Measurements from ENCODE around the gene OTX1.
"Not testable (repeated sequence)": the region's sequence is repeated elsewhere in the genome, so short reads cannot be mapped to it uniquely, and the experiment has no call there.

The OTX1 gene

GRCh38 chr2:63050334-63051041, at the start of gene OTX1:
Gene OTX1, plus strand, starts transcription at chr2:63050830. Its CDS starts 2,161 bp downstream, at chr2:63052991.
- peak; percentile 65 to 67 for DNase-seq

GRCh38 chr2:63001576-63001975, 49.1 kb upstream of the OTX1 start:
- no peak for DNase-seq

- no peak for DNase-seq
Measured at GRCh38 chr2:63003351-63003750, 47.3 kb upstream of the OTX1 start.

- DNase-seq: no peak
Measured at GRCh38 chr2:63007813-63008458, 42.7 kb upstream of the OTX1 start.

- no peak for DNase-seq
Measured at GRCh38 chr2:63008838-63009237, 41.8 kb upstream of the OTX1 start.

- DNase-seq: no peak
Measured at GRCh38 chr2:63009490-63009889, 41.1 kb upstream of the OTX1 start.

GRCh38 chr2:63012541-63012940, 38.1 kb upstream of the OTX1 start:
- DNase-seq: no peak

GRCh38 chr2:63013438-63013837, 37.2 kb upstream of the OTX1 start:
- DNase-seq: no peak

GRCh38 chr2:63015389-63015788, 35.2 kb upstream of the OTX1 start:
- no peak for DNase-seq

- no peak for DNase-seq
Measured at GRCh38 chr2:63018439-63018838, 32.2 kb upstream of the OTX1 start.

GRCh38 chr2:63019686-63020085, 30.9 kb upstream of the OTX1 start:
- DNase-seq: not testable (repeated sequence)

GRCh38 chr2:63023444-63023843, 27.2 kb upstream of the OTX1 start:
- no peak for DNase-seq

GRCh38 chr2:63027220-63027619, 23.4 kb upstream of the OTX1 start:
- DNase-seq: no peak

- DNase-seq: no peak
Measured at GRCh38 chr2:63029058-63029457, 21.6 kb upstream of the OTX1 start.

GRCh38 chr2:63034526-63034925, 16.1 kb upstream of the OTX1 start:
- DNase-seq: no peak

- no peak for DNase-seq
Measured at GRCh38 chr2:63035169-63035568, 15.5 kb upstream of the OTX1 start.

- no peak for DNase-seq
Measured at GRCh38 chr2:63035660-63036059, 15.0 kb upstream of the OTX1 start.

- DNase-seq: no peak
Measured at GRCh38 chr2:63038034-63038433, 12.6 kb upstream of the OTX1 start.

GRCh38 chr2:63040586-63040985, 10.0 kb upstream of the OTX1 start:
- no peak for DNase-seq

- no peak for DNase-seq
Measured at GRCh38 chr2:63041592-63041991, 9.0 kb upstream of the OTX1 start.

GRCh38 chr2:63044362-63045327, 6.0 kb upstream of the OTX1 start:
- no peak for DNase-seq

GRCh38 chr2:63046552-63046951, 4.1 kb upstream of the OTX1 start:
- no peak for DNase-seq

GRCh38 chr2:63046961-63047320, 3.7 kb upstream of the OTX1 start:
- DNase-seq: no peak

Measured in activated CD4-positive, alpha-beta T cell treated with anti-CD3 and anti-CD28 coated beads, Interleukin-2, amount 50 U/mL, for 48 hours (primary cell).